Liver (tissue), 9 donors: ENCODE measurements around the gene CCDC82. TPM values are rescaled to one million over a fixed set of nuclear protein-coding genes. Genes with fewer than 3 reads are reported as not detected.

Source experiments
- DNase-seq: peaks from one replicate; pipeline ENCODE4 v3.0.0-alpha.2; 2017; ENCODE audit warnings: low spot score
- H3K27ac ChIP-seq, 2 donors: one replicate each; pipeline ENCODE4 v1.7.0; 2013; ENCODE audit warnings: inconsistent platforms in 2 of 2, low read length in 2 of 2, control low read depth in 1 of 2, low read depth in 1 of 2, mild to moderate bottlenecking in 1 of 2
- H3K27me3 ChIP-seq, 4 donors: one replicate each; pipeline versions ENCODE4 v1.6.1 to v1.7.0; 2013; ENCODE audit warnings: low read length in 3 of 4, inconsistent platforms in 1 of 4, mild to moderate bottlenecking in 1 of 4, moderate library complexity in 1 of 4; ENCODE audit not compliant: control insufficient read depth in 4 of 4, insufficient read depth in 4 of 4
- H3K36me3 ChIP-seq, 4 donors: one replicate each; pipeline versions ENCODE4 v1.6.1 to v1.7.0; 2013; ENCODE audit warnings: low read length in 3 of 4, mild to moderate bottlenecking in 3 of 4, low read depth in 1 of 4, moderate library complexity in 1 of 4; ENCODE audit not compliant: control insufficient read depth in 4 of 4, insufficient read depth in 3 of 4
- H3K4me1 ChIP-seq, 4 donors: one replicate each; pipeline versions ENCODE4 v1.6.1 to v1.7.0; 2013; ENCODE audit warnings: low read length in 3 of 4, mild to moderate bottlenecking in 3 of 4, moderate library complexity in 1 of 4; ENCODE audit not compliant: control insufficient read depth in 4 of 4, insufficient read depth in 4 of 4
- H3K4me3 ChIP-seq, 3 donors: one replicate each; pipeline versions ENCODE4 v1.6.1 to v1.7.0; 2013; ENCODE audit warnings: low read length in 3 of 3, control low read depth in 1 of 3, low read depth in 1 of 3, mild to moderate bottlenecking in 1 of 3
- H3K9ac ChIP-seq, 2 donors: one replicate each; pipeline ENCODE4 v1.7.0; 2013; ENCODE audit warnings: low read length in 2 of 2, mild to moderate bottlenecking in 2 of 2, moderate library complexity in 2 of 2, control low read depth in 1 of 2, low read depth in 1 of 2
- H3K9me3 ChIP-seq, 4 donors: one replicate each; pipeline versions ENCODE4 v1.6.1 to v1.7.0; 2013; ENCODE audit warnings: low read length in 3 of 4; ENCODE audit not compliant: control insufficient read depth in 4 of 4
- EGR1 ChIP-seq, 2 donors: IDR thresholded peaks; 2 replicates each; pipeline ENCODE4 v1.6.1; 2016 to 2018; ENCODE audit warnings: antibody characterized with exemption in 2 of 2, low read depth in 2 of 2
- FOXA1 ChIP-seq: IDR thresholded peaks from 2 replicates; pipeline ENCODE4 v1.6.1; 2016; ENCODE audit warnings: antibody characterized with exemption
- FOXA2 ChIP-seq: IDR thresholded peaks from 2 replicates; pipeline ENCODE4 v1.6.1; 2016; ENCODE audit warnings: antibody characterized with exemption
- GABPA ChIP-seq, 2 donors: IDR thresholded peaks in 1 of 2; conservative IDR thresholded peaks in 1 of 2; 2 replicates each; pipeline ENCODE4 v1.6.1; 2016; ENCODE audit warnings: antibody characterized with exemption in 2 of 2, mild to moderate bottlenecking in 1 of 2, moderate library complexity in 1 of 2
- HNF4G ChIP-seq: IDR thresholded peaks from 2 replicates; pipeline ENCODE4 v1.6.1; 2016; ENCODE audit warnings: antibody characterized with exemption
- JUND ChIP-seq, 2 donors: IDR thresholded peaks; 2 replicates each; pipeline ENCODE4 v1.6.1; 2016; ENCODE audit warnings: antibody characterized with exemption in 2 of 2
- NR2F2 ChIP-seq: IDR thresholded peaks from 2 replicates; pipeline ENCODE4 v1.6.1; 2016; ENCODE audit warnings: antibody characterized with exemption
- RAD21 ChIP-seq, 2 donors: IDR thresholded peaks; 2 replicates each; pipeline ENCODE4 v1.6.1; 2016; ENCODE audit warnings: antibody characterized with exemption in 2 of 2, mild to moderate bottlenecking in 2 of 2
- RXRA ChIP-seq, 2 donors: IDR thresholded peaks; 2 replicates each; pipeline ENCODE4 v1.6.1; 2017 to 2018; ENCODE audit warnings: antibody characterized with exemption in 2 of 2, mild to moderate bottlenecking in 1 of 2
- SP1 ChIP-seq: IDR thresholded peaks from 2 replicates; pipeline ENCODE4 v1.6.1; 2018; ENCODE audit warnings: antibody characterized with exemption, mild to moderate bottlenecking
- YY1 ChIP-seq: IDR thresholded peaks from 2 replicates; pipeline ENCODE4 v1.6.1; 2016; ENCODE audit warnings: antibody characterized with exemption, mild to moderate bottlenecking
- WGBS: extraction: QIAGEN DNeasy Blood & Tissue Kit; methylation state at CpG from one replicate; pipeline ENCODE4 v1.1.7; 2013; 5-methylcytosine and 5-hydroxymethylcytosine counted together
- polyA plus RNA-seq, 2 donors: library from polyadenylated mRNA; stranded (reverse) in 1 of 2; unstranded in 1 of 2; fragments of 200-250 nt in 1 of 2; fragments of >200 nt in 1 of 2; fragmentation: Nextera tagmentation in 1 of 2; extraction: Ambion mirVana in 1 of 2; gene quantifications; one replicate each; pipeline versions ENCODE4 v1.2.1 to v1.2.3, GENCODE V29; 2013 to 2015
- total RNA-seq, 2 donors: library from RNA; depleted of rRNA; stranded (reverse); fragments of >200 nt; gene quantifications; one replicate each; pipeline ENCODE4 v1.2.3, GENCODE V29; 2014
- TF ChIP-seq, protein P1 (sequence below): IDR thresholded peaks from 2 replicates; pipeline ENCODE4 v1.6.1; 2016; ENCODE audit warnings: antibody characterized with exemption
- TF ChIP-seq, protein P2 (sequence below): IDR thresholded peaks from 2 replicates; pipeline ENCODE4 v1.6.1; 2016; ENCODE audit warnings: antibody characterized with exemption
- TF ChIP-seq, protein P3 (sequence below): fragments of 150-350 bp; IDR thresholded peaks from 2 replicates; pipeline ENCODE4 v1.5.1; 2017; ENCODE audit warnings: improper control_type of control experiment, low read depth, low read length; ENCODE audit not compliant: missing input control
- TF ChIP-seq, protein P4 (sequence below): IDR thresholded peaks from 2 replicates; pipeline ENCODE4 v1.6.1; 2016; ENCODE audit warnings: antibody characterized with exemption
- donor health status: healthy.
- donor health status: healthy.
- donor health status: healthy.
- donor health status: healthy.
- donor health status: healthy.

CCDC82 gene
- total and polyA plus RNA-seq, 4 donors: 4.5 to 14.5 (median 11.0) TPM

DNA sequence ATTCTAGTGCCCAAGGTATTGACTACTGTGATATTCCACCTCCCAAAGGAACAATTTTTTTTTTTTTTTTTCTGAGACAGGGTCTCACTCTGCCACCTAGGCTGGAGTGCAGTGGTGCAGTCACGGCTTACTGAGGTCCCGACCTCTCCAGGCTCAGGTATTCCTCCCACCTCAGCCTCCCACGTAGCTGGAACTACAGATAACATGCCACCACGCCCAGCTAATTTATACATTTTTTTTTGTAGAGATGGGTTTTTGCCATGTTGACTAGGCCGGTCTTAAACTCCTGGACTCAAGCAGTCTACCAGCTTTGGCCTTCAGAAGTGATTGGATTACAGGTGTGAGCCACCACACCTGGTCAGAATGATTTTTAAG, 80.1 kb downstream of the CCDC82 start:
- peaks cover 0 to 4% (median 3%) of the 10 kb centered on the region in 4 donors for H3K4me1 ChIP-seq
- no peak overlapping the region for H3K9ac ChIP-seq
- H3K4me3 ChIP-seq: no peak overlapping the region
- WGBS: 78% methylated on average over 5 of the region's 5 CpGs
- H3K36me3 ChIP-seq: no peaks in the 10 kb centered on the region
- no peak overlapping the region for H3K27ac ChIP-seq
- H3K9me3 ChIP-seq: no peaks in the 10 kb centered on the region
- no peak for DNase-seq
- TF ChIP-seq YY1 (no peak), FOXA2 (no peak), RAD21 (IDR thresholded peaks at IDR 0.05) (no peak), FOXA1 (no peak), HNF4G (no peak), EGR1 (IDR thresholded peaks at IDR 0.05; ENCODE audit: low read depth in 2 of 2) (no peak), SP1 (no peak), NR2F2 (no peak), JUND (IDR thresholded peaks at IDR 0.05) (no peak), RXRA (IDR thresholded peaks at IDR 0.05) (no peak)
- H3K27me3 ChIP-seq: no peaks in the 10 kb centered on the region

- H3K9me3 ChIP-seq: no peaks in the 10 kb centered on the region
- H3K36me3 ChIP-seq: no peaks in the 10 kb centered on the region
- no peak overlapping the region for H3K27ac ChIP-seq
- H3K9ac ChIP-seq: no peak overlapping the region
- peaks cover 0 to 4% (median 2%) of the 10 kb centered on the region in 4 donors for H3K4me1 ChIP-seq
- no peak for TF ChIP-seq FOXA1
- TF ChIP-seq HNF4G: no peak
- TF ChIP-seq, protein P1, sequence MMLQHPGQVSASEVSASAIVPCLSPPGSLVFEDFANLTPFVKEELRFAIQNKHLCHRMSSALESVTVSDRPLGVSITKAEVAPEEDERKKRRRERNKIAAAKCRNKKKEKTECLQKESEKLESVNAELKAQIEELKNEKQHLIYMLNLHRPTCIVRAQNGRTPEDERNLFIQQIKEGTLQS: no peak
- TF ChIP-seq, protein P2, sequence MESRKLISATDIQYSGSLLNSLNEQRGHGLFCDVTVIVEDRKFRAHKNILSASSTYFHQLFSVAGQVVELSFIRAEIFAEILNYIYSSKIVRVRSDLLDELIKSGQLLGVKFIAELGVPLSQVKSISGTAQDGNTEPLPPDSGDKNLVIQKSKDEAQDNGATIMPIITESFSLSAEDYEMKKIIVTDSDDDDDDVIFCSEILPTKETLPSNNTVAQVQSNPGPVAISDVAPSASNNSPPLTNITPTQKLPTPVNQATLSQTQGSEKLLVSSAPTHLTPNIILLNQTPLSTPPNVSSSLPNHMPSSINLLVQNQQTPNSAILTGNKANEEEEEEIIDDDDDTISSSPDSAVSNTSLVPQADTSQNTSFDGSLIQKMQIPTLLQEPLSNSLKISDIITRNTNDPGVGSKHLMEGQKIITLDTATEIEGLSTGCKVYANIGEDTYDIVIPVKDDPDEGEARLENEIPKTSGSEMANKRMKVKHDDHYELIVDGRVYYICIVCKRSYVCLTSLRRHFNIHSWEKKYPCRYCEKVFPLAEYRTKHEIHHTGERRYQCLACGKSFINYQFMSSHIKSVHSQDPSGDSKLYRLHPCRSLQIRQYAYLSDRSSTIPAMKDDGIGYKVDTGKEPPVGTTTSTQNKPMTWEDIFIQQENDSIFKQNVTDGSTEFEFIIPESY: no peak
- no peak for TF ChIP-seq SP1
- no peak for TF ChIP-seq EGR1 (IDR thresholded peaks at IDR 0.05; ENCODE audit: low read depth in 2 of 2)
- TF ChIP-seq NR2F2: no peak
- no peak for TF ChIP-seq JUND (IDR thresholded peaks at IDR 0.05)
- TF ChIP-seq, protein P3, sequence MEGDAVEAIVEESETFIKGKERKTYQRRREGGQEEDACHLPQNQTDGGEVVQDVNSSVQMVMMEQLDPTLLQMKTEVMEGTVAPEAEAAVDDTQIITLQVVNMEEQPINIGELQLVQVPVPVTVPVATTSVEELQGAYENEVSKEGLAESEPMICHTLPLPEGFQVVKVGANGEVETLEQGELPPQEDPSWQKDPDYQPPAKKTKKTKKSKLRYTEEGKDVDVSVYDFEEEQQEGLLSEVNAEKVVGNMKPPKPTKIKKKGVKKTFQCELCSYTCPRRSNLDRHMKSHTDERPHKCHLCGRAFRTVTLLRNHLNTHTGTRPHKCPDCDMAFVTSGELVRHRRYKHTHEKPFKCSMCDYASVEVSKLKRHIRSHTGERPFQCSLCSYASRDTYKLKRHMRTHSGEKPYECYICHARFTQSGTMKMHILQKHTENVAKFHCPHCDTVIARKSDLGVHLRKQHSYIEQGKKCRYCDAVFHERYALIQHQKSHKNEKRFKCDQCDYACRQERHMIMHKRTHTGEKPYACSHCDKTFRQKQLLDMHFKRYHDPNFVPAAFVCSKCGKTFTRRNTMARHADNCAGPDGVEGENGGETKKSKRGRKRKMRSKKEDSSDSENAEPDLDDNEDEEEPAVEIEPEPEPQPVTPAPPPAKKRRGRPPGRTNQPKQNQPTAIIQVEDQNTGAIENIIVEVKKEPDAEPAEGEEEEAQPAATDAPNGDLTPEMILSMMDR: no peak
- TF ChIP-seq GABPA (IDR thresholded peaks at IDR 0.05 in 1 of 2, conservative IDR thresholded peaks at IDR 0.05 in 1 of 2): no peak
- TF ChIP-seq, protein P4, sequence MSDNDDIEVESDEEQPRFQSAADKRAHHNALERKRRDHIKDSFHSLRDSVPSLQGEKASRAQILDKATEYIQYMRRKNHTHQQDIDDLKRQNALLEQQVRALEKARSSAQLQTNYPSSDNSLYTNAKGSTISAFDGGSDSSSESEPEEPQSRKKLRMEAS: no peak
- no peak for TF ChIP-seq YY1
- TF ChIP-seq RXRA (IDR thresholded peaks at IDR 0.05): no peak
- WGBS: 94% methylated on average over 2 of the region's 2 CpGs
- DNase-seq: no peak
- H3K4me3 ChIP-seq: no peak overlapping the region
- H3K27me3 ChIP-seq: no peaks in the 10 kb centered on the region
These were observed 80.6 kb downstream of the CCDC82 start for GRCh38 chr11:96309016-96309642.
